HT-29 (cell line): ENCODE results near the gene NAGS. TPM values are rescaled to one million over a fixed set of nuclear protein-coding genes. Genes with fewer than 3 reads are reported as not detected.
"Not testable (repeated sequence)": the region's sequence is repeated elsewhere in the genome, so short reads cannot be mapped to it uniquely, and the experiment has no call there.

Experiments
- DNase-seq: peaks from one replicate; pipeline ENCODE4 v3.0.0-alpha.2; 2015; ENCODE audit warnings: low spot score
- total RNA-seq: library from RNA; depleted of rRNA; stranded (reverse); fragments of >200 nt; shearing (Covaris generic); gene quantifications from 2 replicates; pipeline ENCODE4 v1.2.3, GENCODE V29; 2014

NAGS gene
- total RNA-seq, 1 experiment from 2014 or later = 4.2 TPM

- no peak for DNase-seq
Measured at GRCh38 chr17:43983515-43984411, 20.7 kb upstream of the NAGS start.

GRCh38 chr17:43984521-43984920, 19.9 kb upstream of the NAGS start:
- DNase-seq = no peak

GRCh38 chr17:43986225-43986981, 18.0 kb upstream of the NAGS start:
- no peak for DNase-seq

GRCh38 chr17:43987131-43988021, 17.0 kb upstream of the NAGS start:
- DNase-seq = no peak

- DNase-seq = no peak
Measured at GRCh38 chr17:43988301-43988700, 16.1 kb upstream of the NAGS start.

GRCh38 chr17:43992641-43993040, 11.8 kb upstream of the NAGS start:
- DNase-seq = no peak

GRCh38 chr17:43994272-43995149, 9.9 kb upstream of the NAGS start:
- DNase-seq = peak; percentile 65

- DNase-seq = no peak
Measured at GRCh38 chr17:43995150-43995471, 9.3 kb upstream of the NAGS start.

GRCh38 chr17:43997180-43997579, 7.2 kb upstream of the NAGS start:
- not testable (repeated sequence) for DNase-seq

- DNase-seq = no peak
Measured at GRCh38 chr17:43998552-43998951, 5.9 kb upstream of the NAGS start.

GRCh38 chr17:43999024-43999423, 5.4 kb upstream of the NAGS start:
- no peak for DNase-seq

- no peak for DNase-seq
Measured at GRCh38 chr17:44000141-44000860, 4.1 kb upstream of the NAGS start.

GRCh38 chr17:44000871-44001460, 3.5 kb upstream of the NAGS start:
- no peak for DNase-seq

GRCh38 chr17:44001461-44001920, 2.9 kb upstream of the NAGS start:
- DNase-seq = no peak

GRCh38 chr17:44002141-44002848, 2.1 kb upstream of the NAGS start:
- no peak for DNase-seq

- DNase-seq = peak; percentile 28
Measured at GRCh38 chr17:44004761-44005526, 522 bp downstream of the NAGS start.

GRCh38 chr17:44005527-44006271, 1.3 kb downstream of the NAGS start:
- DNase-seq = peak; percentile 72

GRCh38 chr17:44006272-44006597, 1.8 kb downstream of the NAGS start:
- no peak for DNase-seq
